Muscle layer of colon (tissue), 2 donors: ENCODE measurements around the gene STPG4.
A peak's percentile ranks its signal among the peaks of the same experiment; 100 is the strongest.
"Not testable (repeated sequence)": the region's sequence is repeated elsewhere in the genome, so short reads cannot be mapped to it uniquely, and the experiment has no call there.

ENCODE experiments used
- H3K27ac ChIP-seq: one replicate; pipeline ENCODE4 v1.7.0; 2013; ENCODE audit warnings: low read depth, mild to moderate bottlenecking, low read length, moderate library complexity
- H3K27me3 ChIP-seq, 2 donors: one replicate each; pipeline ENCODE4 v1.7.0; 2013; ENCODE audit warnings: low read length in 2 of 2, mild to moderate bottlenecking in 2 of 2; ENCODE audit not compliant: insufficient read depth in 2 of 2, control insufficient read depth in 1 of 2
- H3K36me3 ChIP-seq: one replicate; pipeline ENCODE4 v1.7.0; 2013; ENCODE audit warnings: mild to moderate bottlenecking, low read length; ENCODE audit not compliant: insufficient read depth
- H3K4me1 ChIP-seq: one replicate; pipeline ENCODE4 v1.7.0; 2013; ENCODE audit warnings: mild to moderate bottlenecking, low read length; ENCODE audit not compliant: insufficient read depth
- H3K4me3 ChIP-seq, 2 donors: one replicate each; pipeline ENCODE4 v1.7.0; 2013; ENCODE audit warnings: low read length in 2 of 2, low read depth in 1 of 2, mild to moderate bottlenecking in 1 of 2, moderate library complexity in 1 of 2
- H3K9ac ChIP-seq: one replicate; pipeline ENCODE4 v1.7.0; 2013; ENCODE audit warnings: low read length
- H3K9me3 ChIP-seq: one replicate; pipeline ENCODE4 v1.7.0; 2013; ENCODE audit warnings: mild to moderate bottlenecking, low read length
- donor health status: abdominal sarcoma.
- donor health status: Adenocarcinoma of cecum.

Gene STPG4

DNA sequence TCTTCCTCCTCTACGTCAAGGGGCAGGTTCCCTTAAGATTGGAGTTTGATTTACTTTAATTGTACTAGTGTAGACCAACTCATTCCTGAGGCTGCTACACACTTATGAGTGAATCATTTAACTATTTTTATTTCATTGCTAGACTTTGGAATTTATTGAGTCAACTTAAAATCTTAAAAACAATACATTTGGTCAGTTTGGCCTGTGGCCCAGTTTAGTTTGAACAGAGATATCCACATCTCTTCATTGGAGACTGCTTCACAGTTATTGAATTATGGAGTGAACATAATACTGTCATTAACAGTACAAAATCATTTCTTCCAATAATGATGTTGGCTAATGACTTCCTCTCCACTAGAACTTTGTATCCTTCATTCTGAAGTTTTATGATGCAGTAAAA is 34.5 kb upstream of the STPG4 start:
- H3K9me3 ChIP-seq = no peaks in the 10 kb centered on the region
- no peak overlapping the region for H3K4me3 ChIP-seq
- no peak overlapping the region for H3K27ac ChIP-seq
- H3K9ac ChIP-seq = no peak overlapping the region
- H3K27me3 ChIP-seq = no peaks in the 10 kb centered on the region
- H3K36me3 ChIP-seq = no peaks in the 10 kb centered on the region
- H3K4me1 ChIP-seq = peaks cover 52% of the 10 kb centered on the region

DNA sequence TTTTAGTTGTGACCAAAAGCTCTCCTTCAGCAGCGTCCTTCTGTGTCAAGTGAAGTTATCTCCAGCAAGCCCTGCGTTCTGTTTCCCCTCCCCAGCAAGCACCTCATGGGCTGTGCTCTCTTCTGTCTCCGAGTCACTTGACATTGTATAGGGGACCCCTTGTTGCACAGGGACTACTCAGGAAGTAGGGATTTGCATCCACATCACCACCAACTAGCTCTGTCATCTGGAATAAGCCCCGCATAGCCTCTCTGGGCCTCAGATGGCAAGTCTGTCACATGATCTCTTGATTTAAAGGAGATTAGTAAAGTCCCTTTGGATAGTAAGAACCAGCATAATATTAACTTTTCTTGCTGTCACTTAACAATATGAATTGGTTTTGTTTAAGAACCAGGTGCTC is 32.0 kb upstream of the STPG4 start:
- Histone ChIP-seq H3K36me3 (no peaks in the 10 kb centered on the region), H3K9me3 (no peaks in the 10 kb centered on the region), H3K4me3 (no peak overlapping the region), H3K9ac (no peak overlapping the region), H3K4me1 (peaks cover 30% of the 10 kb centered on the region), H3K27me3 (no peaks in the 10 kb centered on the region), H3K27ac (no peak overlapping the region)

DNA sequence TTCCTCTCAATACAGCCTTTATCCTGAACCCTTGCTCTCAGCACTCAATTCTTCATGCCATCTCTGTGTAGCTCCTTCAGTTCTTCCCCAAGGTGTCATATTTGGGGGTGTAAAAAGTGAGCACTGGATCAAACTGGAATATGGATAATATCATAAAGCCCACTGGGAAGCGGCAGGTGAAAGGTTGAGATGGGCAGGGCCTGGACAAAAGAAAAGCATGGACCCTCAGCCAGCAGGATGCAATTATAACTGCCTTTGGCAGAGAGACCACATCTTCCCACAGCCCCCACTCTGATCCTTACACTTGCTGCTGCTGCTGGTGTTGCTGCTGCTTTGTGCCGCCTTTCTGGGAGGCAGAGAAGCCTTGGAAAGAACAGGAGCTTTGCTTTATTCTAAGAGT is 31.2 kb upstream of the STPG4 start:
- no peak overlapping the region for H3K27ac ChIP-seq
- no peaks in the 10 kb centered on the region for H3K27me3 ChIP-seq
- no peak overlapping the region for H3K9ac ChIP-seq
- no peak overlapping the region for H3K4me3 ChIP-seq
- H3K36me3 ChIP-seq = no peaks in the 10 kb centered on the region
- H3K9me3 ChIP-seq = no peaks in the 10 kb centered on the region
- peaks cover 23% of the 10 kb centered on the region for H3K4me1 ChIP-seq

DNA sequence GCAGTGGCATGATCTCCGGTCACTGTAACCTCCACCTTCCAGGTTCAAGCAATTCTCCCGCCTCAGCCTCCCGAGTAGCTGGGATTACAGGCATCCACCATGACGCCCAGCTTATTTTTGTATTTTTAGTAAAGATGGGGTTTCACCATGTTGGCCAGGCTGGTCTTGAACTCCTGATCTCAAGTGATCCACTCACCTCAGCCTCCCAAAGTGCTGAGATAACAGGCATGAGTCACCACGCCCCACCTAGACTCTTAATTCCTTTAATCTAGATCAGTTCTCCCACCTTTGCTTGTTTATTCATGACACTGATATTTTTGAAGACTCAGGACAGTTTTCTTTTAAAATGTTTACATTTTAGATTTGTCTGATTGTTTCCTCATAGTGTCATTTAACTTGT is 30.0 kb upstream of the STPG4 start:
- not testable (repeated sequence) for H3K9ac ChIP-seq, H3K27ac ChIP-seq, H3K36me3 ChIP-seq, H3K27me3 ChIP-seq, H3K4me3 ChIP-seq, H3K9me3 ChIP-seq
- peaks cover 11% of the 10 kb centered on the region for H3K4me1 ChIP-seq

DNA sequence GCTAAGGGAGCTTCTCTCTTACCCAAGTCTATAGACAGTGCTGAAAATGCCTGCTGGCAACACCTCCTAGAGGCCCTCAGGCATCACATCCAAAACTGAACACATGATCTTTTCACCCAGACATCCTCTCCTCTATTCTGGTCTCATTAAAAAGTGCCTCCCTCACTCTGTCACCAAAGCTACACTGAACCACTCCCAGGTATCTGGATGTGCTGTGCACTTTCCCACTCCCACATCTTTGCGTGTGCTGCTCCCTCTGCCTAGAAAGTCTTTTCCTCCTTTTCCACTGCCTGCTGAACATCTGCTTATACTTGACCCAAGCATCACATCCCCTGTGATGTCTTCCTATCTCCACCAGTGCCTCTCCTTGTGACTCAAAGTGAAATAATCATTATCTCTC is 26.1 kb upstream of the STPG4 start:
- Histone ChIP-seq H3K4me3 (no peak overlapping the region), H3K9me3 (no peaks in the 10 kb centered on the region), H3K27ac (no peak overlapping the region), H3K4me1 (no peaks in the 10 kb centered on the region), H3K9ac (no peak overlapping the region), H3K36me3 (no peaks in the 10 kb centered on the region), H3K27me3 (no peaks in the 10 kb centered on the region)

DNA sequence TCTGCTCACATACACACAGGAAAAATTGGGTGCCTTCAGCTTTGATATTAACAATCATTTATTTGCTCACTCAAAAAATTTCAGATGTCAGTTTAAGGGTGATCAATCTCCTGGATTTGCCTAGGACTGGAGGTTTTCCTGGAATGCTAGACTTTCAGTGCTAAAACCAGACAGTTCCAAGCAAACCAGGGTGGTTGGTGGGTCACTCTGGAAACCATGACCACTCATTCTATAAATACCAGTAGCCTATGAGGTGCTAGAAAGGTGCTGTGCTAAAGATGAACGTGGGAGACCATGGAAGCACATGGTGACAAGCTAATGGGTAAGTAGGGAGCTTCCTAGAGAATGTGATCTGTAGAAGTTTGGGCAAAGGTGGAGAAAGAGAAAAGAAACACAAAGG is 25.4 kb upstream of the STPG4 start:
- Histone ChIP-seq H3K27me3 (no peaks in the 10 kb centered on the region), H3K4me3 (no peak overlapping the region), H3K36me3 (no peaks in the 10 kb centered on the region), H3K9me3 (no peaks in the 10 kb centered on the region), H3K4me1 (no peaks in the 10 kb centered on the region), H3K27ac (no peak overlapping the region), H3K9ac (no peak overlapping the region)

DNA sequence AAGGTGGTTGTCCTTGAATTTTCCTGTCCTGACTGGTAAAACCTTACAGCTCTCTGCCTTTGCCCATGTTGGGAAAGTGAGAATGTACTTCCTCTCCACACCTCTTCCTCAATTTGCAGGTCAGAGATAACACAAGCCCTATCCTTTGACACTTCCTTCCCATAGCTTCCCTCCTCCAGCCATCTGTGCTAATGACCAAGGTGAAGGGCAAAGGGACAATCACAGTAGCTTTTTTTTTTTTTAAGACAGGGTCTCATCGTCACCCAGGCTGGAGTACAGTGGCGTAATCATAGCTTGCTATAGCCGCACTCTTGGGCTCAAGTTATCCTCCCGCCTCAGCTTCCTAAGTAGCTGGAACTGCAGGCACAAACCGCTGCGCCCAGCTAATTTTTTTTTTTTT is 24.3 kb upstream of the STPG4 start:
- Histone ChIP-seq H3K36me3 (peaks cover 4% of the 10 kb centered on the region), H3K9ac (no peak overlapping the region), H3K9me3 (no peaks in the 10 kb centered on the region), H3K4me3 (no peak overlapping the region), H3K27ac (no peak overlapping the region), H3K4me1 (no peaks in the 10 kb centered on the region), H3K27me3 (no peaks in the 10 kb centered on the region)

DNA sequence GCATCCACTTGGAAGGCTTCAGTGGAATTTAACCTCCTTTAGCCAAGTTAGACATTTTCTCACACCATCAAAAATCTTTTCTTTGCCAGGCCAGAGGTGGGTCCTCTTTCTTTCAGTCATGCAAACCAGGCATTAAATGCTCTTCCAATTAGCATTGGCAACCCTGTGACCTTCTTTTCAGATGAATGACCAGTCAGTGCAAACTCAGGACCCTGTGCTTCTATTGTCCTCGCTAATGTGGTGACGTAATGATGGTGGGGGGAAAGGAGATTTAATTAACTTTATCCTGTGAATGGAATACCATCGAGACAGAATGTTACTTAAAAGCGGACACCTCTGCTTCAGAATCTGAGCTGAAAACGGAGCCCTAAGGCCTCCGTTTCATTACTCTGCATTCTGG is 23.2 kb upstream of the STPG4 start:
- Histone ChIP-seq H3K27ac (no peak overlapping the region), H3K9ac (no peak overlapping the region), H3K9me3 (no peaks in the 10 kb centered on the region), H3K36me3 (peaks cover 4% of the 10 kb centered on the region), H3K4me3 (no peak overlapping the region), H3K4me1 (peaks cover 7% of the 10 kb centered on the region), H3K27me3 (no peaks in the 10 kb centered on the region)

DNA sequence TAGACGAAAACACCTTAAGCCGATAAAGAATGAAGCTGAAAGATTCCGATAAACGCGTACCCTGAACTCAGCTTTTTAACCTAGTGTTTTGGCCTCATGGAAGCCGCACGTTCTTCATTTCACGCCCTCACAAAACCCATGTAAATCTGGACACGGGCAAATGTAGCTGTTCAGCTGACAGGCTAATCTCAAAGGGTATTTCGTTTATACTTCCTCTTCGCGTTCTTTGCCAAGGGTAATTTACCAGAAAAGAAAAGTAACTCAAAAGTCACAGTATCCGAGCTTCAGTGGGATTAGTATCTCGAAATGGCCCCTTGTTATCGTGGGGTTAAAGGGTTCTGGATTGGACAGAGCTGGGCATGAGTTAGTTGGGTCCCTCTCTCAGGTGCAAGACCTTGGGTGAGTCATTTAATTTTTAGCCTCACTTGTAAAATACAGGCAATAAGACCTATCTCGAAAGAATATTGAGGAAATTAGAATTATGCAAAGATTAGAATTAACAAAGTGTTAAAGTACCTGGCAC is 22.0 kb upstream of the STPG4 start:
- H3K4me3 ChIP-seq = peak overlapping the region; percentile 78 to 100
- H3K4me1 ChIP-seq = peaks cover 16% of the 10 kb centered on the region
- peak overlapping the region; percentile 96 for H3K9ac ChIP-seq
- peaks cover 4% of the 10 kb centered on the region for H3K36me3 ChIP-seq
- H3K27ac ChIP-seq = peak overlapping the region; percentile 100
- H3K9me3 ChIP-seq = no peaks in the 10 kb centered on the region
- H3K27me3 ChIP-seq = no peaks in the 10 kb centered on the region

DNA sequence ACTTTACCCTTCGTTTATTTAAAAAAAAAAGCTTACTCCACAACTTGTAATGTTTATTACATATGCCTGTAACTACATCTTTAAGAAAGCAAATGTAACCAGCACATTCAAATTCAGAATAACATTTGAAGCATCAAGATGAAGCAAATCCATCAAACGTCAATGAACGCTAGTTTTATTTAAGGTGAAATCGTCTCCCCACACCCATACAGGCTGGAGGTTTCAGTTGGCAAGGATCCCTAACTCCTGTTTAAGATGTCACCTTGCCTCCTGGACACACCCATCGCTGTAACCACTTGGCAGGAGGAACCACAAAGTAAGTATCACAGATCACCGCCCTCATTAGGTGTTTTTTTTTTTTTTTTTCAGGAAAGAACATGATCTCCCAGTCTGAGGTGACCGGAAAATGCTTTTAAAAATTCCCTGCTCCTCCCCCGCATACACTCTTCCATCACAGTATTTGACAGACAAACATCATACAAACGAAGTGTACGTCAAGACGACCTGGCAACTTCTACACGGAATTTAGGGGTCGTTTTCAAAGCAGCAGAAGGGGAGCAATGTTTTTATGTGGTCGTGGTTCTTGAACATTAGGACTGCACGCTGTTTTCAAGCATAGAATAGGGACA is 19.7 kb upstream of the STPG4 start:
- H3K36me3 ChIP-seq = peaks cover 12% of the 10 kb centered on the region
- H3K9ac ChIP-seq = peak overlapping the region; percentile 100
- H3K27me3 ChIP-seq = no peaks in the 10 kb centered on the region
- peak overlapping the region; percentile 91 for H3K27ac ChIP-seq
- peaks cover 39% of the 10 kb centered on the region for H3K4me1 ChIP-seq
- no peaks in the 10 kb centered on the region for H3K9me3 ChIP-seq
- peak overlapping the region; percentile 55 to 97 for H3K4me3 ChIP-seq

DNA sequence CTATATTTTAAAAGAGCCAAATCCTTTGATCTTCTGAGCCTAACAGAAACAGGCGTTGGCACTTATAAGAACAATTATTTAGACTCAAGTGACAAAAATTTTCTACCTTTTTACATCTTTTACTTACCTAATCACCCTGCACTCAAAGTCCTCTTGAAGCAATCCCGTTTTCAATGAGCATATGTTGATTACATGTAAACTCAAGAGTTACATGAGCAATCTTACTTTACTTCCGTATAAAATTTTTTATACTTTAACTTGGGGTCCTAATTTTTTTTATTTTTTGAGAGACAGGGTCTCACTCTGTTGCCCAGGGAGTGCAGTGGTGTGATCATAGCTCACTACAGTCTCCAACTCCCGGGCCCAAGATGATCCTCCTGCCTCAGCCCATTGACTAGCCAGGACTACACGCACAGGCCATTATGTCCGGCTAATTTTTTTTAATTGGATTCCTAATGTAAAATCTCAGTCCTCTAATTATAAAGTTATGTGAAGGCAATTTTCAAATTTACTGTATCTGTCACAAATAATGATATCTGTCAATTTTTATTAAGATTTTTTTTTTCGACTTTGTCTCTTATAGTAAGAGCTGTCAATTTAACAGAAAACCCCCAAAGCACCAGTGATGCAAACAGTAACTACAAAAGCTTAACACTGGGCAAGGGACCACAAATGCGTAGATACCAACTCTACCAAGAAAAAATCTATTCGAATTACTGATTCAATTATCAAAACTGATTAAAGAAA is 19.1 kb upstream of the STPG4 start:
- Histone ChIP-seq H3K36me3 (peaks cover 14% of the 10 kb centered on the region), H3K9me3 (no peaks in the 10 kb centered on the region), H3K27me3 (no peaks in the 10 kb centered on the region), H3K4me1 (peaks cover 46% of the 10 kb centered on the region), H3K9ac (peak overlapping the region; percentile 100), H3K4me3 (peak overlapping the region; percentile 55 to 97), H3K27ac (peak overlapping the region; percentile 91)
